GM12891 (cell line): ENCODE results near the gene LY6G6C.

Source experiments
- PAX5 ChIP-seq: IDR thresholded peaks from 2 replicates; pipeline ENCODE4 v1.6.1; 2011; ENCODE audit warnings: low read length, moderate library complexity, mild to moderate bottlenecking; ENCODE audit not compliant: insufficient read depth, severe bottlenecking
- POLR2A ChIP-seq: IDR thresholded peaks from 2 replicates; pipeline ENCODE4 v1.6.1; 2011; ENCODE audit warnings: low read depth, low read length, control low read depth
- TAF1 ChIP-seq: IDR thresholded peaks from 2 replicates; pipeline ENCODE4 v1.6.1; 2011; ENCODE audit warnings: low read depth, low read length, control low read depth

- TF ChIP-seq POLR2A (no peak), TAF1 (no peak), PAX5 (no peak)
These were observed 1.9 kb upstream of the LY6G6C start, which contains the start of gene MPIG6B for GRCh38 chr6:31723245-31723979.
